GM18520 (cell line): Measurements from ENCODE around the gene GOLGA1.
"Not testable (repeated sequence)": the region's sequence is repeated elsewhere in the genome, so short reads cannot be mapped to it uniquely, and the experiment has no call there.

Experiments used
- ATAC-seq: cut with Tn5 transposase; IDR thresholded peaks from one replicate; pipeline ENCODE4 v1.9.1; 2021; ENCODE audit not compliant: unreplicated experiment

Gene GOLGA1, protein sequence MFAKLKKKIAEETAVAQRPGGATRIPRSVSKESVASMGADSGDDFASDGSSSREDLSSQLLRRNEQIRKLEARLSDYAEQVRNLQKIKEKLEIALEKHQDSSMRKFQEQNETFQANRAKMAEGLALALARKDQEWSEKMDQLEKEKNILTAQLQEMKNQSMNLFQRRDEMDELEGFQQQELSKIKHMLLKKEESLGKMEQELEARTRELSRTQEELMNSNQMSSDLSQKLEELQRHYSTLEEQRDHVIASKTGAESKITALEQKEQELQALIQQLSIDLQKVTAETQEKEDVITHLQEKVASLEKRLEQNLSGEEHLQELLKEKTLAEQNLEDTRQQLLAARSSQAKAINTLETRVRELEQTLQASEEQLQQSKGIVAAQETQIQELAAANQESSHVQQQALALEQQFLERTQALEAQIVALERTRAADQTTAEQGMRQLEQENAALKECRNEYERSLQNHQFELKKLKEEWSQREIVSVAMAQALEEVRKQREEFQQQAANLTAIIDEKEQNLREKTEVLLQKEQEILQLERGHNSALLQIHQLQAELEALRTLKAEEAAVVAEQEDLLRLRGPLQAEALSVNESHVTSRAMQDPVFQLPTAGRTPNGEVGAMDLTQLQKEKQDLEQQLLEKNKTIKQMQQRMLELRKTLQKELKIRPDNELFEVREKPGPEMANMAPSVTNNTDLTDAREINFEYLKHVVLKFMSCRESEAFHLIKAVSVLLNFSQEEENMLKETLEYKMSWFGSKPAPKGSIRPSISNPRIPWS

DNA sequence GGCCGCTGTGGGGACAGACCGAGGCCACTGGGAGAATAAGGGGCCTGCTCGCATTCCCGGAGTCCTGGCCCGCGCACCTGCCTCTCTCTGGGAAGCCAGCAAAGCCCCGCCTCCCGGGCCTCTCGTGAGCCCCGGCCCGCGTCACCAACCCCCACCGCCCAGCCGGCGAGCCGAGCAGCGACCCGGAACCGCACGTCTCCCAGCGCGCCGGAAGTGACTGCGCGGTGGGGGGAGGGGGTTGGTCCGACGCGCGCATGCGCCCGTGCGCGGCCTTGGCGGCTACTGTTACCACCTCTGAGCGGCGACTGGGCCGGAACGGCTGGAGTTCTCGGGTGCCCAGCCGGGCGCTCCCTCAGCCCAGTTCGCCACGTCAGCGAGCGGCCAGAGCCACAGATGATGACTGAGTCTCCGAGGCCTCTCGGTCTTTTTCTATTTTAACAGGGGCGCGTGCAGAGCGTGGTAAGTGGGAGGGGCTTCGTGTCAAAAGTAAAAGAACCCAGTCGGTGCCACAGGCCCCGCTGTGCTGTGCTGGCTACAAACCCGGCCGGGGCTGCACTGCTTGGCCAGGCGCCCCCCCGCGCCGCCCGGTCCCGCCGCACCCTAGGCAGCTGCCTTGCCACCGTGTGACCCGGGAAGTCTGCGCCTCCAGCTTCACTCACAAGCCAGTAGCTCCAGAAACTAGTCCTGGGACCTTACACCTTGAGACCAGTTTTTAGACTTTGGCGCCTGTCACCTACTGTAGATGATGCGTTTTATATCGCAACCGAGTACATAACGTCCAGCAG is at the start of gene GOLGA1:
GOLGA1 (minus strand) TSS at position 190 of the 785 bp plus-strand sequence. CDS start 2,372 bp downstream, outside the sequence.
- peak; percentile 82 for ATAC-seq

DNA sequence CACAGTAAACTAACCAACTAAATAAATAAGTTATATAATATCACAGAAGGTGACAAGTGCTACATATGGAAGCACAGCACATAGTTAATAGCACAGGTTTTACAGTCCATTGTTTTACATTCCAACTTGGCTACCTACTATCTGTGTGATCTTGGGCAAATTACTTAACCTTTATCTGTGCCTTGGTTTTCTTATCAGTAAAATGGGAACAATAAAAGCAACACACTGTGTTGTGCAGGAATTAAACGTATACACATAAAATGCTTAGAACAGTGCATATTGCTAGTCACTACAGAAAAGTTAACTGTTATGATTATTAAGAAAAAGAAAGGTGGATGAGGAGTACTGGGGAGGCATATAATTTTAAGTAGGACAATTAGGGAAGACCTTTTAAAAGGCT is 42.8 kb upstream of the GOLGA1 start:
- ATAC-seq: no peak

DNA sequence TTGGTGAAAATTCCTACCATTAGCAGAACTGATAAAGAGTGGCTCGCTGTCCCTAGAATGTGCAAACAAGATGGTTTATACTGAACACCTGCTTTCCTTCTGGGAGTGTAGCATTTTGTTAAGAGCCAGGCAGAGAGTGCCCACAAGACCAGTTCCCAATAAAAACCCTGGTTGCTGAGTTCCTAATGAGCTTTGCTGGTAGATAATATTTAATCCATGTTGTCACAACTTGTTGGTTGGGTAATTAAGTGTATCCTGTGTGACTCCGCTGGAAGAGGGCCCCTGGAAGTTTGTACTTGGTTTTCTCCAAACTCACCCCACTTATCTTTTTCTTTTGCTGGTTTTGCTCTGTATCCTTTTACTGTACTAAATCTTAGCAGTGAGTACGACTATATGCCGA is 39.5 kb upstream of the GOLGA1 start:
- ATAC-seq: no peak

DNA sequence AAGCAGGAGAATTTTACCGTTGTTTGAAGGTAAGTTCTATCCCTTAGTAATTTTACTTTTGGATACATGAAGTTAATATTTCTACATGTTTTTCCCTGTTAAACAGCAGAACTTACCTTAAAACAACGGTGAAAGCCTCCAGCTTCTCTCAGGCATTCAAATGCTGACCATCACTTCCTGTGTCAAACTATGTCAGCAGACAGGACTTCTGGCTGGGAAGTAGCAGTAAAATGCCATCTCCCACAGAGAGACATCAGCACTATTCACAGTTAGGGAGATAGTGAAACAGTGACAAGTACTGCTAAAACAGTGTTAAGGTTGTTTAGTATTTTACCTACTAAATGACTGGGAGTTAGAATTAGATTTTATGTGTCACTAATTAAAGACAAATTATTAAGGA is 34.2 kb upstream of the GOLGA1 start:
- no peak for ATAC-seq

GRCh38 chr9:124973807-124974206 is 32.9 kb upstream of the GOLGA1 start:
- ATAC-seq: no peak

- ATAC-seq: no peak
These were observed 31.4 kb upstream of the GOLGA1 start for GRCh38 chr9:124972241-124972770.

DNA sequence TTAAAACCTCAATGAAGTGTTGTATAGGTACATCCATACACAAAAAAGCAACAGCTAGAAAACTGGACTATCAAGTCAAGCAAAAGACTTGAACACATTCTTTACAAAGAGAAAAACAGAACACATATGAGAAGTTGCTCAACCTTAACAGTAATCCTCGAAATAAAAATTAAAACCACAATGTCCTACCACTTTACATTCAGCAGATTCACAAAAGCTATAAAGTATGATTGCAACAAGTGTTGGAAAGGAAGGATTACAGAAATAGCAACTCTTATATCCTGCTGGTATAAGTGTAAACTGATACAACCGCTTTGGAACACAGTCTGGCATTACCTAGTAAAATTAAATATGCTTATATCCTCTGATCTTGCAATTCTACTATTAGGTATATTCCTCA is 28.5 kb upstream of the GOLGA1 start:
- ATAC-seq: no peak

DNA sequence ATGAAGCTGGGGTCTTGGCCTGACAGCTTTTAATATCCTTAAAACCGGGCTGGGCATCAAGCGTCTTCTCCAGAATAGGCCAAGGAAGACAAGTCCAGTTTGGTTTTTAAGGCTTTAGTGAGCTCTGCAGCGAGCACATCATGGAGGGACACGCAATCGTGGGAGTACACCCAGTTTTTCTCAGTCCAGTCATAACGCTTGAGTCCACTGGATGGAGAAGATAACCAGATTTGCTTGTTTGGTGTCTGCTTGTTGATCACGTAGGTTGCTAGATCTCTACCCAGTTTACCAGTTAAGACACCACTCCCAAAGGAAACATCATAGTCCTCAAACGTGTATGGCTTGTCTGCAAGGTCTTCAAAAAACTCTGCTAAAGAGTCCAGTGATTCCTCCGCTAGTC is 27.4 kb upstream of the GOLGA1 start:
- no peak for ATAC-seq

- ATAC-seq: not testable (repeated sequence)
These were observed 25.1 kb upstream of the GOLGA1 start for GRCh38 chr9:124965775-124966568.

GRCh38 chr9:124964604-124965003 is 23.7 kb upstream of the GOLGA1 start:
- no peak for ATAC-seq

- no peak for ATAC-seq
These were observed 23.2 kb upstream of the GOLGA1 start for GRCh38 chr9:124964056-124964455.

DNA sequence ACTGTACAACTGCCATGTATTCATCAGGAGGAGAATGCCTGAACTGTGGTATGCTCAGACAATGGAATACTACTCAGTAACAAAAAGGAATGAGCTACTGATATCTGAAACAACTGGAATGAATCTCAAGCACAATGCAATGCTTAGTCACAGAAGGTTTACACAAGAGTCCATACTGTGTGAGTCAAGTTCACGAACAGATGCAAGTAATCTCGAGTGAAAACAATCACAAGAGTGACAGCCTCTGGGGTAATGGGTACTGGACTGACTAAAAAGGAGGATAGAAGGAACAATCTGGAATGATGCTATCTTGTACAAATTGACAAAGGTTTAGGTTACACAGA is 19.5 kb upstream of the GOLGA1 start:
- ATAC-seq: no peak

GRCh38 chr9:124959671-124960408 is 19.0 kb upstream of the GOLGA1 start:
- not testable (repeated sequence) for ATAC-seq

DNA sequence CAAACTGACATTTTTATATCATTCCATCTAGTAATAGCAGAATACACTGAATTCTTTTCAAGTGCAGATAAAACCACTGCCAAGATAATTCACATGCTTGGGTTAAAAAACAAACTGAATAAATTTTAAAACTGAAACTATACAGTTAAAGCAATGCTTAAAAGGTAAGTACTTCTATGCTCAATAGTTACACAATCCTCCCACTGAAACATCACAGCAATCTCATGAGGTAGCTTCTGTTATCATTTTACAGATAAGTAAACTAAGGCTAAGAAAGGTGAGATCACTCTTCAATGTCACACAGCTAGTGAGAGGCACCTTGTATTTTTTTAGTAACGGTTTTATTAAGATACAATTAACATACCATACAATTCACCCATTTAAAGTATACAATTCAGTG is 13.4 kb upstream of the GOLGA1 start:
- ATAC-seq: no peak

- no peak for ATAC-seq
These were observed 9.3 kb upstream of the GOLGA1 start for GRCh38 chr9:124950050-124950718.

- ATAC-seq: no peak
These were observed 8.5 kb upstream of the GOLGA1 start for GRCh38 chr9:124949387-124949786.

GRCh38 chr9:124947727-124948391 is 7.0 kb upstream of the GOLGA1 start:
- ATAC-seq: no peak

- no peak for ATAC-seq
These were observed 5.3 kb upstream of the GOLGA1 start for GRCh38 chr9:124946167-124946566.
